ENCODE measurements around the gene HRH2.
A peak's percentile ranks its signal among the peaks of the same experiment; 100 is the strongest.
"Not testable (repeated sequence)": the region's sequence is repeated elsewhere in the genome, so short reads cannot be mapped to it uniquely, and the experiment has no call there.

HRH2 gene

DNA sequence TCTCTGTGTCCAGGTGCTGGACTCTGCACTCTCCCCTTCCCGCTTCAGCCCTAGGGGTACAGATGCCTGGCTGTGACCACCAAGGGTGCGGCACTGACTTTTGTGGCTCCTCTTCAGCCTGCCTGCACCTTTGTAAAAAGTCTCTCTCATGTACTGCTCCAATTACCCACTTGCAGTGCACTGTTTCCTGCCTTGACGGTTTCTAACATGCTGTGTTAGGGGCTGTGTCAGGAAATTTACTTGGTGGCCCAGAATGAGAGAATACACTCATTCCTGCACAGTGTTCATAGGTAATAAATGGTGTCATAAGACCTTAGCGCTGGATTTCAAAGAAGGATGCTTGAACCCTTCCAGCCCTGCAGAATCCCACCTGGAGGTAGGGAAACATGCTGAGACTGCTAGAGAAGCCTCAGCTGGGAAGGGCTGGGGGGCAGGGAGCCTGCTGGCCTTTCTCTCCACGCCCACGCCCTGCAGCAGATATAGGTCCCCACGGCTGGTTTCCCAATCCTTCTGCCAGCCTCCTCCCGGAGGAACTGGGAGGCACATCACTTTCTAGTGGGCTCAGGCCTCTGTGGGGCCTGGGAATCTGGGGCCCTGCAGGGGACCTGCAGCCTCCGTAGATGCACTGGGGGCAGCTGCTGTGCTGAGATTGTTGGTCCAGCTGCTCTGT, 17.6 kb upstream of the HRH2 start:
- Histone ChIP-seq H3K4me3 (ENCODE audit: insufficient read depth, low read depth, low read length, poor library complexity, severe bottlenecking) (no peak overlapping the region), H3K27ac (ENCODE audit: insufficient read depth, low read length, poor library complexity, severe bottlenecking) (no peak overlapping the region)

GRCh38 chr5:175642998-175643397, 14.9 kb upstream of the HRH2 start:
- no peak overlapping the region for H3K27ac ChIP-seq (ENCODE audit: insufficient read depth, low read length, poor library complexity, severe bottlenecking)
- H3K36me3 ChIP-seq (ENCODE audit: control insufficient read depth, insufficient read depth, low read length): no peaks in the 10 kb centered on the region
- peaks cover 3% of the 10 kb centered on the region for H3K4me1 ChIP-seq (ENCODE audit: control insufficient read depth, insufficient read depth, low read length, poor library complexity, severe bottlenecking)
- H3K27me3 ChIP-seq (replicated peaks; ENCODE audit: control insufficient read depth, insufficient read depth, low read length, poor library complexity, severe bottlenecking): no peaks in the 10 kb centered on the region
- no peak overlapping the region for H3K4me3 ChIP-seq (ENCODE audit: insufficient read depth, low read depth, low read length, poor library complexity, severe bottlenecking)
- no peaks in the 10 kb centered on the region for H3K9me3 ChIP-seq (ENCODE audit: control insufficient read depth, low read length)
- no peak for DNase-seq

More for the DNA sequence above, 17.6 kb upstream of the HRH2 start:
- Histone ChIP-seq H3K4me1 (ENCODE audit: control insufficient read depth, insufficient read depth, low read length, poor library complexity, severe bottlenecking) (peaks cover 3% of the 10 kb centered on the region), H3K36me3 (ENCODE audit: control insufficient read depth, insufficient read depth, low read length) (no peaks in the 10 kb centered on the region), H3K9me3 (ENCODE audit: control insufficient read depth, low read length) (no peaks in the 10 kb centered on the region), H3K27me3 (replicated peaks; ENCODE audit: control insufficient read depth, insufficient read depth, low read length, poor library complexity, severe bottlenecking) (no peaks in the 10 kb centered on the region)
- no peak for DNase-seq

- peaks cover 6% of the 10 kb centered on the region for H3K4me1 ChIP-seq (ENCODE audit: control insufficient read depth, insufficient read depth, low read length, poor library complexity, severe bottlenecking)
- H3K27me3 ChIP-seq (replicated peaks; ENCODE audit: control insufficient read depth, insufficient read depth, low read length, poor library complexity, severe bottlenecking): no peaks in the 10 kb centered on the region
- no peaks in the 10 kb centered on the region for H3K9me3 ChIP-seq (ENCODE audit: control insufficient read depth, low read length)
- no peak for DNase-seq
- no peak overlapping the region for H3K27ac ChIP-seq (ENCODE audit: insufficient read depth, low read length, poor library complexity, severe bottlenecking)
- H3K36me3 ChIP-seq (ENCODE audit: control insufficient read depth, insufficient read depth, low read length): no peaks in the 10 kb centered on the region
- H3K4me3 ChIP-seq (ENCODE audit: insufficient read depth, low read depth, low read length, poor library complexity, severe bottlenecking): no peak overlapping the region
Observed at GRCh38 chr5:175646251-175646650, 11.6 kb upstream of the HRH2 start.

DNA sequence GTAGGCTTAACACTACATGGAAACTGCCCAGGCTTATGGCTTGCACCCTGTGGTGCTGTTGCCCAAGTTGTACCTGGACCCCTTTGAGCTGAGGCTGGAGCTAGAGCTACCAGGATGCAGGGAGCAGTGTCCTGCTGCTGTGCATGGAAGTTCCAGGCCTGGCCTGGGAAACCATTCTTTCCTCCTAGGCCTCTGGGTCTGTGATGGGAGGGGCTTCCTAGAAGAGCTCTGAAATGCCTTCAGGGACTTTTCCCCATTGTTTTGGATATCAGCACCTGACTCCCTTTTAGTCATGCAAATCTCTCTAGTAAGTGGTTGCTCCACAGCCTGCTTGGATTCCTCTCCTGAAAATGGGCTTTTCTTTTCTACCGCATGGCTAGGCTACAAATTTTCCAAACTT, 7.9 kb upstream of the HRH2 start:
- Histone ChIP-seq H3K36me3 (ENCODE audit: control insufficient read depth, insufficient read depth, low read length) (no peaks in the 10 kb centered on the region), H3K27ac (ENCODE audit: insufficient read depth, low read length, poor library complexity, severe bottlenecking) (no peak overlapping the region), H3K4me1 (ENCODE audit: control insufficient read depth, insufficient read depth, low read length, poor library complexity, severe bottlenecking) (peaks cover 39% of the 10 kb centered on the region), H3K9me3 (ENCODE audit: control insufficient read depth, low read length) (no peaks in the 10 kb centered on the region), H3K27me3 (replicated peaks; ENCODE audit: control insufficient read depth, insufficient read depth, low read length, poor library complexity, severe bottlenecking) (no peaks in the 10 kb centered on the region), H3K4me3 (ENCODE audit: insufficient read depth, low read depth, low read length, poor library complexity, severe bottlenecking) (no peak overlapping the region)
- no peak for DNase-seq

GRCh38 chr5:175650430-175651205, 7.3 kb upstream of the HRH2 start:
- H3K4me1 ChIP-seq (ENCODE audit: control insufficient read depth, insufficient read depth, low read length, poor library complexity, severe bottlenecking): peaks cover 45% of the 10 kb centered on the region
- H3K27me3 ChIP-seq (replicated peaks; ENCODE audit: control insufficient read depth, insufficient read depth, low read length, poor library complexity, severe bottlenecking); DNase-seq; H3K4me3 ChIP-seq (ENCODE audit: insufficient read depth, low read depth, low read length, poor library complexity, severe bottlenecking); H3K36me3 ChIP-seq (ENCODE audit: control insufficient read depth, insufficient read depth, low read length); H3K27ac ChIP-seq (ENCODE audit: insufficient read depth, low read length, poor library complexity, severe bottlenecking); H3K9me3 ChIP-seq (ENCODE audit: control insufficient read depth, low read length): not testable (repeated sequence)

DNA sequence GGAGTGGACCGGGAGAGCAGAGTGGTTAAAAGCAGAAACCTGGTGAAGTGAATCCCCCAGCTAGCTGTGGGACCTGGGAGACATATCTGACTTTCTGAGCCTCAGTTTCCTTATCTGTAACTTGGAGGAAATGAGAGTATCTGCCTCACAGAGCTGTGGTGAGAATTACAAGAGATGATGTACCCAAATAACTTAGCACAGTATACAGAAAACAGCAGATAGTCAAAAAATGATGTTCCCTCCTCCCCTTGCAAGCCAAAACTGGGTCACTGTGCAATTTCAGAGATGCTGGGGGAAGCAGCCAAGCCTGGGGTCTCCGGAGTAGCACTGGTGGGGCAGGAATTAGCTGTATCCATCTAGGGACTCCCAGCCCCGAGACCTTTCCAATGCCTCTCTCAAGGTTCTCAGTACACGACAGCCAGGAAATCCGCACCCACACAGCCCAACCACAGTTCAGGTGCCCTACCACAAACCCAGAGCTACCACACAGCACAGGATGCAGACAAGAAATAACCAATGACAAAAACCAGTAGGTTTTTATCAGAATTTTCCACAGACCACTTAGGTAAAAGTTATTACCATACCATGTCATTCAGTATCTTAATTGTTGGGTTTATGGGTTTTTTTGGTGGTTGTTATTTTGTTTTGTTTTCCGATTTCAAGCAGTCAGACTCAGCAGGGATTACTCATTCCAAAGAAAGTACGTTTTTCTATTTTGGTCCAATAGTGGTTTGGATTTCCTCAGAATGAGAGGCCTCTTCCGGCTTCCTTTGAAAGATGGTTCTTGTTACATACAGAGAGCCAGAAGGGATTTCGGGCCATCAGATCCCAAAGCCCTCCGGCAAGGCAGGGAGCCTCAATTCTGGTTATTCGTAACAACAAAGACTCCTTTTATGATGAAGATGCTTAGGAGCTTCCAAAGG, 4.9 kb upstream of the HRH2 start:
- peaks cover 58% of the 10 kb centered on the region for H3K4me1 ChIP-seq (ENCODE audit: control insufficient read depth, insufficient read depth, low read length, poor library complexity, severe bottlenecking)
- H3K4me3 ChIP-seq (ENCODE audit: insufficient read depth, low read depth, low read length, poor library complexity, severe bottlenecking): peak overlapping the region; percentile 34
- no peaks in the 10 kb centered on the region for H3K27me3 ChIP-seq (replicated peaks; ENCODE audit: control insufficient read depth, insufficient read depth, low read length, poor library complexity, severe bottlenecking)
- H3K9me3 ChIP-seq (ENCODE audit: control insufficient read depth, low read length): no peaks in the 10 kb centered on the region
- no peaks in the 10 kb centered on the region for H3K36me3 ChIP-seq (ENCODE audit: control insufficient read depth, insufficient read depth, low read length)
- peak; percentile 51 to 65 (median 59) for DNase-seq
- H3K27ac ChIP-seq (ENCODE audit: insufficient read depth, low read length, poor library complexity, severe bottlenecking): peak overlapping the region; percentile 42

DNA sequence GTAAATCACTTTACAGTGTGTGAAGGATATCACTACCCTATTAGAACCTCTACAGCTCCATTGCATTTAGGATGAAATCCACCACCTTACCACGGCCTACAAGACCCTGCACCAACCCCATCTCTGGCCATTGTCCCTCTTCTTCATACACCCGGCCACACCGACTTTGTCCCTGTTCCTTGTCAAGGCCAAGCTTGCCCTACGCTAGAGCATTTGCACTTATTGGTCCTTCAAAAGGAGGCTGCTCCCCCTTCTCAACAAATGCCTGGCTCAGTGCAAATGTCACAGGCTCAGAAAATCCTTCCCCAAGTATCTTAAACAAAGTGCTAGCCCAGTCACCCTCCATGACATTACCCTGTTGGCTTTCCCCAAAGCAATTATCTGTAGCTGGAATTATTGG, 4.1 kb upstream of the HRH2 start:
- H3K27me3 ChIP-seq (replicated peaks; ENCODE audit: control insufficient read depth, insufficient read depth, low read length, poor library complexity, severe bottlenecking): no peaks in the 10 kb centered on the region
- no peak for DNase-seq
- H3K9me3 ChIP-seq (ENCODE audit: control insufficient read depth, low read length): no peaks in the 10 kb centered on the region
- H3K27ac ChIP-seq (ENCODE audit: insufficient read depth, low read length, poor library complexity, severe bottlenecking): peak overlapping the region; percentile 42
- no peak overlapping the region for H3K4me3 ChIP-seq (ENCODE audit: insufficient read depth, low read depth, low read length, poor library complexity, severe bottlenecking)
- no peaks in the 10 kb centered on the region for H3K36me3 ChIP-seq (ENCODE audit: control insufficient read depth, insufficient read depth, low read length)
- H3K4me1 ChIP-seq (ENCODE audit: control insufficient read depth, insufficient read depth, low read length, poor library complexity, severe bottlenecking): peaks cover 61% of the 10 kb centered on the region

- Histone ChIP-seq H3K36me3 (ENCODE audit: control insufficient read depth, insufficient read depth, low read length) (no peaks in the 10 kb centered on the region), H3K4me1 (ENCODE audit: control insufficient read depth, insufficient read depth, low read length, poor library complexity, severe bottlenecking) (peaks cover 65% of the 10 kb centered on the region), H3K4me3 (ENCODE audit: insufficient read depth, low read depth, low read length, poor library complexity, severe bottlenecking) (no peak overlapping the region), H3K9me3 (ENCODE audit: control insufficient read depth, low read length) (no peaks in the 10 kb centered on the region), H3K27me3 (replicated peaks; ENCODE audit: control insufficient read depth, insufficient read depth, low read length, poor library complexity, severe bottlenecking) (no peaks in the 10 kb centered on the region), H3K27ac (ENCODE audit: insufficient read depth, low read length, poor library complexity, severe bottlenecking) (no peak overlapping the region)
- no peak for DNase-seq
Observed at GRCh38 chr5:175654339-175654738, 3.5 kb upstream of the HRH2 start.

DNA sequence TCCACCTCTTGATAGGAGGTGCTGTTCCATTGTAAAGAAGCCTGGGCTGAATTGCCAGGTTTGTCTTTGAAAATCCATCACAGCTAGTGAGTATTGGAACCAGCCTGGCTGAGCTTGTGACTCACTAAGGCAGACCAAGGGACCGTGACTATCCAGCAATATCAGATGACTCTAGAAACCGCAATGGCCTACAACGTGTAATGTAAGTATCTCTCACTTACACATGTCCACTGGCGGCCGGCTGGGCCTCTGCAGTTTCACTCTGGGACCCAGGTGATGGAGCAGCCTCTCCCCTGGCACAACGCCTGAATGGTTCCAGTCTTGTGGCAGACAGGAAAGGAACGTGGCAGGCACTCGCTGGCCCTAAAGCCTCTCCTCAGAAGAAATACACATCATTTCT, 3.1 kb upstream of the HRH2 start:
- Histone ChIP-seq H3K4me1 (ENCODE audit: control insufficient read depth, insufficient read depth, low read length, poor library complexity, severe bottlenecking) (peaks cover 69% of the 10 kb centered on the region), H3K27ac (ENCODE audit: insufficient read depth, low read length, poor library complexity, severe bottlenecking) (no peak overlapping the region)
- no peak for DNase-seq

More for the DNA sequence above, 3.1 kb upstream of the HRH2 start:
- H3K9me3 ChIP-seq (ENCODE audit: control insufficient read depth, low read length): no peaks in the 10 kb centered on the region
- no peaks in the 10 kb centered on the region for H3K27me3 ChIP-seq (replicated peaks; ENCODE audit: control insufficient read depth, insufficient read depth, low read length, poor library complexity, severe bottlenecking)
- H3K36me3 ChIP-seq (ENCODE audit: control insufficient read depth, insufficient read depth, low read length): no peaks in the 10 kb centered on the region
- H3K4me3 ChIP-seq (ENCODE audit: insufficient read depth, low read depth, low read length, poor library complexity, severe bottlenecking): no peak overlapping the region
